Mesenchymal stem cell (in vitro differentiated cells and primary cell): ENCODE measurements around the gene ITPA.

ENCODE experiments used
- DNase-seq: peaks from one replicate; pipeline ENCODE4 v3.0.0-alpha.2; 2013
- H2AFZ ChIP-seq: one replicate; pipeline ENCODE4 v1.6.1; 2013; ENCODE audit warnings: low read depth, mild to moderate bottlenecking, control low read depth, inconsistent platforms, low read length, moderate library complexity
- H2AK5ac ChIP-seq: 2 replicates; pipeline ENCODE4 v1.6.1; 2013; ENCODE audit warnings: low read length, moderate library complexity, mild to moderate bottlenecking, inconsistent platforms; ENCODE audit not compliant: severe bottlenecking
- H2BK120ac ChIP-seq: one replicate; pipeline ENCODE4 v1.6.1; 2013; ENCODE audit warnings: low read depth, mild to moderate bottlenecking, inconsistent platforms, low read length, moderate library complexity
- H2BK12ac ChIP-seq, 2 experiments: one replicate each; pipeline ENCODE4 v1.6.1; 2013; ENCODE audit warnings: inconsistent platforms in 2 of 2, low read length in 2 of 2, mild to moderate bottlenecking in 2 of 2, moderate library complexity in 2 of 2, control low read depth in 1 of 2
- H2BK15ac ChIP-seq: one replicate; pipeline ENCODE4 v1.6.1; 2013; ENCODE audit warnings: mild to moderate bottlenecking, low read depth, inconsistent platforms; ENCODE audit not compliant: poor library complexity, severe bottlenecking
- H2BK5ac ChIP-seq: 2 replicates; pipeline ENCODE4 v1.6.1; 2013; ENCODE audit warnings: low read depth, mild to moderate bottlenecking, low read length, control low read depth, inconsistent platforms; ENCODE audit not compliant: poor library complexity, severe bottlenecking
- H3K14ac ChIP-seq, 2 experiments: one replicate each; pipeline ENCODE4 v1.6.1; 2013; ENCODE audit warnings: inconsistent platforms in 2 of 2, low read length in 2 of 2, control low read depth in 1 of 2, mild to moderate bottlenecking in 1 of 2, moderate library complexity in 1 of 2
- H3K18ac ChIP-seq, 2 experiments: one replicate each; pipeline ENCODE4 v1.6.1; 2013; ENCODE audit warnings: inconsistent platforms in 2 of 2, low read length in 2 of 2, control low read depth in 1 of 2, low read depth in 1 of 2, mild to moderate bottlenecking in 1 of 2
- H3K23ac ChIP-seq, 2 experiments: one replicate each; pipeline ENCODE4 v1.6.1; 2013; ENCODE audit warnings: inconsistent platforms in 2 of 2, low read length in 2 of 2, mild to moderate bottlenecking in 2 of 2, moderate library complexity in 2 of 2, control low read depth in 1 of 2
- H3K27ac ChIP-seq: 2 replicates; pipeline ENCODE4 v1.5.1; 2013; ENCODE audit warnings: mild to moderate bottlenecking, moderate library complexity, low read length, control low read depth, inconsistent platforms; ENCODE audit not compliant: poor library complexity, severe bottlenecking
- H3K27me3 ChIP-seq, 2 experiments: 2 replicates each; pipeline versions ENCODE4 v1.6.1 to v1.7.0; 2013; ENCODE audit warnings: low read length in 2 of 2, mild to moderate bottlenecking in 2 of 2, moderate library complexity in 2 of 2, control low read depth in 1 of 2, inconsistent platforms in 1 of 2; ENCODE audit not compliant: control insufficient read depth in 1 of 2, insufficient read depth in 1 of 2
- H3K36me3 ChIP-seq, 2 experiments: 2 replicates each; pipeline versions ENCODE4 v1.6.1 to v1.7.0; 2013; ENCODE audit warnings: low read length in 2 of 2, control low read depth in 1 of 2, inconsistent platforms in 1 of 2, low read depth in 1 of 2, mild to moderate bottlenecking in 1 of 2; ENCODE audit not compliant: insufficient read depth in 2 of 2, control insufficient read depth in 1 of 2
- H3K4ac ChIP-seq, 2 experiments: one replicate each; pipeline ENCODE4 v1.6.1; 2013; ENCODE audit warnings: inconsistent platforms in 2 of 2, low read length in 2 of 2, mild to moderate bottlenecking in 2 of 2, moderate library complexity in 2 of 2, control low read depth in 1 of 2, low read depth in 1 of 2
- H3K4me1 ChIP-seq: 2 replicates; pipeline ENCODE4 v1.6.1; 2013; ENCODE audit warnings: low read depth, low read length, control low read depth; ENCODE audit not compliant: control insufficient read depth, insufficient read depth
- H3K4me2 ChIP-seq: 2 replicates; pipeline ENCODE4 v1.6.1; 2013; ENCODE audit warnings: low read length, mild to moderate bottlenecking, inconsistent platforms; ENCODE audit not compliant: poor library complexity, severe bottlenecking
- H3K4me3 ChIP-seq, 2 experiments: 2 replicates each; pipeline versions ENCODE4 v1.5.1 to v1.7.0; 2013; ENCODE audit warnings: low read length in 2 of 2, mild to moderate bottlenecking in 2 of 2, control low read depth in 1 of 2, low read depth in 1 of 2; ENCODE audit not compliant: insufficient read depth in 1 of 2
- H3K79me1 ChIP-seq: replicated peaks from 2 replicates; pipeline ENCODE4 v1.6.1; 2013; ENCODE audit warnings: mild to moderate bottlenecking, control low read depth, low read length, inconsistent platforms; ENCODE audit not compliant: poor library complexity, severe bottlenecking
- H3K9ac ChIP-seq: 2 replicates; pipeline ENCODE4 v1.7.0; 2013; ENCODE audit warnings: mild to moderate bottlenecking, low read length, moderate library complexity
- H3K9me3 ChIP-seq: 2 replicates; pipeline ENCODE4 v1.7.0; 2013; ENCODE audit warnings: mild to moderate bottlenecking, low read length; ENCODE audit not compliant: control insufficient read depth
- H4K8ac ChIP-seq: one replicate; pipeline ENCODE4 v1.6.1; 2013; ENCODE audit warnings: inconsistent platforms, mild to moderate bottlenecking, low read length, moderate library complexity
- H4K91ac ChIP-seq: one replicate; pipeline ENCODE4 v1.6.1; 2013; ENCODE audit warnings: mild to moderate bottlenecking, low read length, inconsistent platforms
- WGBS: methylation state at CpG from one replicate; pipeline ENCODE4 v1.1.7; 2013; ENCODE audit warnings: mixed read lengths; 5-methylcytosine and 5-hydroxymethylcytosine counted together

The ITPA gene

DNA sequence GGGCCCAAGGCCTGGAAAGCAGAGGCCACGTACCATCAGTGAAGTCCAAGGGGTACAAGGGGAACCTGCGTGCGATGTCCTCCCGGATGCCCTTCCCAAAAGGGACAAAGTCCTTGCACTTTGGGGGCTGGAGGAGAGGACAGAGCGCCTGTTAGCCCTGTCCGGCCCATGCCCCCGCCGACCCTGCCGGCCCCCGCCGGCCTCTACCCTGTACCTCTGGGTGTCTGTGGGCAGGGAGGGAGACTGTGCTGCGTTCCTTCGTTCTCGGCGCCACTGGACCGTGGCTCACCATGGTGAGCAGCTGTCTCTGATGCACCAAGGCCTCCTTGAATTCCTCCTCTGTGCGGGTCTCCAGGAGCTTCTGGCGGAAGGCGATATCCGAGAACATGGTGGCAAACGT is 21.8 kb downstream of the ITPA start:
- Histone ChIP-seq H3K9me3 (no peaks in the 10 kb centered on the region), H3K14ac (no peak overlapping the region), H3K18ac (no peak overlapping the region)

DNA sequence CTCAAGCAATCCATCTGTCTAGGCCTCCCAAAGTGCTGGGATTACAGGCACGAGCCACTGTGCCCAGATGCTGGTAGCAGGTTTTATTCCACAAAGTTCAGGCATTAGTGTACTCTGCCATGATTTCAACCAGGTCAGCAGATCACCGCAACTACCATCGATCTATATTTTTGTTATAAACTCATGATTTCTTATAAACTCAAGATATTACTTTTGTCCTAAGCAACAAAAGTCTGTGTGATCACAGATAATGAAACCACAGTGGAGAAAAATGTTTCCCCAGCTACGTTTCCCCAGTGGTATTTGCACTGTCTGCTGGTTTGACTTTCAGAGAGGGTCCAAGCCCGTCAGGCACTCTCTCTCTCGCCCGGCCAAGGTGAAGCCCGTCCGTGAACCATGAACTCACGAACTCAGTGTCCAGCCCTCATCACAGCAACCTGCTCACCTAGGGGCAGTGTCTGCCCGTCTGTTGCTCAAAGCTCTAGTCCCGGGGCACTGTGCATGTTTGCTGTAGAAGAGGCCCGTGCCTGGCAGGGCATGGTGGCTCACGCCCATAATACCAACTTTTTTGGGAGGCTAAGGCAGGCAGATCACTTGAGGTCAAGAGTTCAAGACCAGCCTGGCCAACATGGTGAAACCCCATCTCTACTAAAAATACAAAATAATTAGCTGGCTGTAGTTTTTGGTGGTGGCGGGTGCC is 22.7 kb downstream of the ITPA start:
- Histone ChIP-seq H3K4me3 (no peak overlapping the region), H3K79me1 (no peaks in the 10 kb centered on the region), H2BK15ac (no peak overlapping the region), H4K8ac (no peak overlapping the region), H3K18ac (no peak overlapping the region), H2AFZ (no peak overlapping the region), H3K23ac (no peak overlapping the region), H2BK12ac (no peak overlapping the region), H3K27ac (no peak overlapping the region), H3K9ac (no peak overlapping the region), H3K14ac (no peak overlapping the region), H3K36me3 (peaks cover 5 to 51% of the 10 kb centered on the region in 2 experiments), H4K91ac (no peak overlapping the region), H3K4me2 (no peak overlapping the region), H3K27me3 (peaks cover 4 to 32% of the 10 kb centered on the region in 2 experiments), H2AK5ac (no peak overlapping the region), H3K4ac (no peak overlapping the region), H3K9me3 (no peaks in the 10 kb centered on the region), H2BK5ac (no peak overlapping the region), H3K4me1 (peaks cover 11% of the 10 kb centered on the region), H2BK120ac (no peak overlapping the region)
- no peak for DNase-seq
- WGBS, result 92% methylated on average over 13 of the region's 15 CpGs

More for the DNA sequence above, 21.8 kb downstream of the ITPA start:
- Histone ChIP-seq H2BK12ac (no peak overlapping the region), H3K4me2 (no peak overlapping the region), H3K23ac (no peak overlapping the region), H2BK15ac (no peak overlapping the region), H3K36me3 (peaks cover 8 to 56% of the 10 kb centered on the region in 2 experiments), H2AK5ac (no peak overlapping the region), H2AFZ (no peak overlapping the region), H3K9ac (no peak overlapping the region), H3K79me1 (no peaks in the 10 kb centered on the region), H3K4me3 (no peak overlapping the region), H4K91ac (no peak overlapping the region), H2BK5ac (no peak overlapping the region), H2BK120ac (no peak overlapping the region), H3K4ac (no peak overlapping the region), H4K8ac (no peak overlapping the region), H3K27ac (no peak overlapping the region), H3K4me1 (peaks cover 19% of the 10 kb centered on the region), H3K27me3 (peaks cover 0 to 22% of the 10 kb centered on the region in 2 experiments)
- whole genome bisulfite sequencing, result 97% methylated on average over 21 of the region's 21 CpGs
- no peak for DNase-seq

DNA sequence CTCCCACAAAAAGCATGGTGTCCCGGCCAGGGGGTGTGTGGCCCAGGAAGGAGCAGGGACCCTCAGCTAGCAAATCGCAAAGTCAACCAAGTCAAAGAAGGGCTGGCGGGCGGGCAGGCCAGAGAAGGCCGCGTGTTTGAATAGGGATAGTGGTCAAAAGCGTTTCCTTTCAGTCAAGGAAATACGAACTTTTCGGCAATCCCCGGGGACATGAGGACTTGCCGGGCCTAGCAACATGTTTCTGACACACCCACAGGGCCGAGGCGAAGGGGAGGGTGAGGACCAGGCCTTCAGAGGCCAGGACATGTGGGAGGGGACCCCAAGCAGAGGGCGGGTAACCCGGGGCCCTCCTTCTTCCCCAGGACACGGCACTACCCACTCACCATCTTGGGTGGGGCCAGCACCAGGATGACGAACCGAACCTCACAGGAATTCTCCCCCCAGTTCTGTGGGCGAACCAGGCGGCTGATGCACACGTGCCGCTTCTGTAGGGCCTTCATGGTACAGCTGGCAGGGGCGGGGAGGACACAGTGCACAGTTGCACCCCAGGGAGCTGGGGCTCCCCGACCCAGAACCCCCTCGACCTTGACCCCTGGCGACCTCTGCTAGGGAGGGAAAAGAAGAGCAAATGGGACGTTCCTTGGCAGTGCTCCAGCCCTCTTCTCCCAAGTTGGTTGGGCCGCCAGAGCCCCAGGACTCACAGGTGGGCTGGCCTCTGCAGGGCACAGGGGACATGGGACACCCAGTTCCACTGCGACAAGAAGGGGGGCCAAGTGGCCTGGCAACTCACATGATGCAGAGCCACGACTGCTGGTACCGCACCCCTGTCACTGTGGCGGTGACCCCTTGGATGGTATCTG is 24.1 kb downstream of the ITPA start:
- Histone ChIP-seq H2AK5ac (no peak overlapping the region), H3K4me2 (no peak overlapping the region), H2BK5ac (no peak overlapping the region), H3K27me3 (peaks cover 16 to 45% of the 10 kb centered on the region in 2 experiments), H2BK120ac (no peak overlapping the region), H3K18ac (no peak overlapping the region), H4K91ac (no peak overlapping the region), H3K4me3 (no peak overlapping the region), H3K23ac (no peak overlapping the region), H4K8ac (no peak overlapping the region), H3K4me1 (peaks cover 12% of the 10 kb centered on the region), H3K4ac (no peak overlapping the region), H3K79me1 (no peaks in the 10 kb centered on the region), H3K9me3 (no peaks in the 10 kb centered on the region), H2BK15ac (no peak overlapping the region), H3K36me3 (peaks cover 0 to 38% of the 10 kb centered on the region in 2 experiments), H3K9ac (no peak overlapping the region), H3K27ac (no peak overlapping the region), H2BK12ac (no peak overlapping the region), H2AFZ (no peak overlapping the region), H3K14ac (no peak overlapping the region)
- DNase-seq, result no peak
- WGBS, result 92% methylated on average over 32 of the region's 32 CpGs

DNA sequence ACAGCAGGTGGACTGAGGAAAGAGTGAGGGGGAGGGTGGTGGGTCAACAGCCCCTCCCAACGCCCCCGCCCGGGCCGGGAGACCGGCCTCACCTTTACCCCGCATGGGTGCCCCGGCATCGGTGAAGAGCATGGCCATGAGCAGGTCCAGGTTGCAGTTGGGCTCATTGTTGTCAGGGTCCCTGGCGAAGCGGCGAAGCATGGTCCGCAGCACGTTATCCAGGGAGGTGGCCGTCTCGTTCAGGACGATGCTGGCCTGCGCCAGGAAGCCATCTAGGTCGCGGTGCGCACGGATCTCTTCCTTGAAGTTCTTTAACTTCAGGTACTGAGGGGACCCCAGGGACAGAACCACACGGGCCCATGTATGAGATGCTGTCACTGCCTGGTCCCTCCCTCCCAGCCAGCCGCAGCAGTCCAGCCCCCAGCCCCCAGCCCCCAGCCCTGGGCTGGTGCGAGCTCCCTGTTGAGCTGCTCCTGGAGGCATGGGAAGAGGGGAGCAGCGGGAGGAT is 24.7 kb downstream of the ITPA start:
- Histone ChIP-seq H3K27ac (no peak overlapping the region), H3K27me3 (peaks cover 16 to 50% of the 10 kb centered on the region in 2 experiments)

More for the DNA sequence above, 24.7 kb downstream of the ITPA start:
- H3K4me2 ChIP-seq, result no peak overlapping the region
- H3K4ac ChIP-seq, result no peak overlapping the region
- no peak overlapping the region for H4K8ac ChIP-seq
- H3K9me3 ChIP-seq, result no peaks in the 10 kb centered on the region
- no peak overlapping the region for H2AK5ac ChIP-seq
- H3K23ac ChIP-seq, result no peak overlapping the region
- no peak overlapping the region for H3K18ac ChIP-seq
- no peak overlapping the region for H2BK120ac ChIP-seq
- no peak for DNase-seq
- no peaks in the 10 kb centered on the region for H3K79me1 ChIP-seq
- no peak overlapping the region for H3K14ac ChIP-seq
- no peak overlapping the region for H2BK15ac ChIP-seq
- peaks cover 0 to 32% of the 10 kb centered on the region in 2 experiments for H3K36me3 ChIP-seq
- WGBS, result 90% methylated on average over 24 of the region's 25 CpGs
- H3K4me3 ChIP-seq, result no peak overlapping the region
- no peak overlapping the region for H3K9ac ChIP-seq
- no peak overlapping the region for H2BK12ac ChIP-seq
- H3K4me1 ChIP-seq, result peaks cover 16% of the 10 kb centered on the region
- no peak overlapping the region for H2BK5ac ChIP-seq
- H2AFZ ChIP-seq, result no peak overlapping the region
- H4K91ac ChIP-seq, result no peak overlapping the region
